ENCODE results near the gene SPAG9.

GRCh38 chr17:50913120-50913519, 207.5 kb downstream of the SPAG9 start:
- TF ChIP-seq POLR2A (IDR thresholded peaks at IDR 0.05; ENCODE audit: low read depth, low read length), result no peak
- TF ChIP-seq TAF1 (IDR thresholded peaks at IDR 0.05; ENCODE audit: borderline replicate concordance, low read depth, low read length), result no peak
- TF ChIP-seq POLR2AphosphoS5 (IDR thresholded peaks at IDR 0.05; ENCODE audit: low read depth, low read length), result no peak

Measured in GM12892 (cell line).